HG03135 (cell line): ENCODE data around the gene RBPJ.
"Not testable (repeated sequence)": the region's sequence is repeated elsewhere in the genome, so short reads cannot be mapped to it uniquely, and the experiment has no call there.

Experiments
- ATAC-seq: cut with Tn5 transposase; IDR thresholded peaks from one replicate; pipeline ENCODE4 v1.9.1; 2021; ENCODE audit warnings: mild to moderate bottlenecking, moderate library complexity; ENCODE audit not compliant: unreplicated experiment

The RBPJ gene

GRCh38 chr4:26369132-26369531, 48.3 kb downstream of the RBPJ start:
- ATAC-seq: no peak

- ATAC-seq: no peak
Observed at GRCh38 chr4:26369581-26369980, 48.8 kb downstream of the RBPJ start.

- no peak for ATAC-seq
Observed at GRCh38 chr4:26372076-26372475, 51.3 kb downstream of the RBPJ start.

DNA sequence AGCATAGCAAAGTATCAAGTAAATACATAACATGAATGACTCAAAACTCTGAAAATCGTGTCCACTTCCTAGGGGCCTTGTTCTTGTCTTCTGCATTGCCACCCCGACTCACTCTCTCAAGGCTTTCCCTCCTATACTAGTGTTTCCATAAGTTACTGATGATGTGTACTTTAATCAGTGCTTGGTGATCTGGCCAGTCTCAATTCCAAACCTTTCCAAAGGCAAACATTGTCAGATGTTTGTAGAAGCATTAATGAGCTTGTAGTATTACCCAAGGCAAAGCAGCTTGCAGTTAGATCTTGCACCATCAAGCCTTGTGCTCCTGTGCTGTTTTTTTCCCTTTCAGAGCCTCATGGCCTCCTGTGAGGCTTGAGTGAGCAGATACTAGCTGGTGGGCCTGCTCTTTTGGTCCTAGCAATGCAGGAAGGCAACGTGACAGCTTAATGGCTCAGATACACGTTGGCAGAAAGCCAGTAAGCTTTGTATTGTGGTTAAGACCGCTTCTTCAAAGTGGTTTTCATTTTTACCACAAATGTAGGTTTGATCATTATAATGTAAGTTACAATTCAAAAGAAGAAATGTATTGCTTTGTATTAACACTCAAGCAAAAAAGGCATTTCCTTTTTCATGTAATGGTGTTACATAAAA, 51.8 kb downstream of the RBPJ start:
- peak; percentile 92 for ATAC-seq

DNA sequence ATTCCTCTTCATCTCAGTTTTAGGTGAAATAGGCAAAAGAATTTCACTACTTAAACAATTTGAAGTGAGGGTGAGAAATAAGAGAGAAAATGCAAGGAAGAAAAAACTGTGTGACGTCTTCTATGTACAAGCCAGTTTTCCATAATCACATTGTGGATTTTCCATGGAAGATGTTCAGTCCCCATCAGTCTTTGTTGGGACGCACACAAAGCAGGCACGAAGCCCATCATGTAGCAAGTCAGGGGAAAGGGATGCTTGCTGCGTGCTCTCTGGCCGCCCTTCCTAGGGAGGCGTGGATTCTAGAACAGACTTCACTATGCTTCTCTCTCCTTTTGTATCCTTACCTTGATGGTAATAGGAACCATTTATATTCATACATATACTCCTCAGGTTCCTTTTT, 54.7 kb downstream of the RBPJ start:
- ATAC-seq: no peak

GRCh38 chr4:26377328-26378311, 56.8 kb downstream of the RBPJ start:
- no peak for ATAC-seq

DNA sequence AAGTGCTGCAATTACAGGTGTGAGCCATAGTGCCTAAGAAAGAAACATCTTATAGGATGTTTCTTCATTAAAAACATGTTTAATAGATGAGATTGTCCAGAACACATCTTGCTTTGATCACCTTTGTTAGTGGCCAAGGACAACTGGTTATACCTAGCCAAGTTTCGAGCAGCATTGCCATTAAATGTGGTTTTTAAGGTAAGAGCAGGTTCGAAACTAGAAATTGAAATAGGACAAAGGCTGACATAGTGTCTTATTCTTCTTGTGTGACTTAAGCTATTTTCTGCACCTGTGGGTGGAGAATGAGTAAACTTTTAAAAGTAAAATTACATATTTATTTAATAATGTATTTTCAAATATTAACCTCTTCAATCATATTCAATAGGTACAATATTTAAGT, 59.0 kb downstream of the RBPJ start:
- ATAC-seq: no peak

DNA sequence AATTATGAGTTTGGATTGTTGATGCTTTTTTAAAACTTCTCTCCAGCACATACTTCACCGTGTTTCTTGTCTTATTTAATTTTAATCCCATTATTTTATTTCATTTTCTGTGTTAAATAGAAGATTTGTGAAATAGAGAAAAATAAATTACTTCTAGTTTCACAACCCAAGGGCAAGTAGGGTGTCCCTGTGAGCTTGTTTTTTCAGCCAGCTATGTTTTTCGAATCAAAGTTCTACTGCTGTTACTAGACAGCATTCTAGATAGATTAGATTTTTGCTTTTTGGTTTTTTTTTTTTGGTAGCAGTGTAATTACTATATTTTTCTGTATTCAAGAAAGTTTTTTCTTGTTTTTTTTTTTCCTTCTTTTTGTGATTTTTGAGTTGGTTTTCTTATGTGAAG, 59.9 kb downstream of the RBPJ start:
- ATAC-seq: no peak

GRCh38 chr4:26384380-26385057, 63.7 kb downstream of the RBPJ start:
- ATAC-seq: no peak

- ATAC-seq: no peak
Observed at GRCh38 chr4:26385690-26386089, 64.9 kb downstream of the RBPJ start.

DNA sequence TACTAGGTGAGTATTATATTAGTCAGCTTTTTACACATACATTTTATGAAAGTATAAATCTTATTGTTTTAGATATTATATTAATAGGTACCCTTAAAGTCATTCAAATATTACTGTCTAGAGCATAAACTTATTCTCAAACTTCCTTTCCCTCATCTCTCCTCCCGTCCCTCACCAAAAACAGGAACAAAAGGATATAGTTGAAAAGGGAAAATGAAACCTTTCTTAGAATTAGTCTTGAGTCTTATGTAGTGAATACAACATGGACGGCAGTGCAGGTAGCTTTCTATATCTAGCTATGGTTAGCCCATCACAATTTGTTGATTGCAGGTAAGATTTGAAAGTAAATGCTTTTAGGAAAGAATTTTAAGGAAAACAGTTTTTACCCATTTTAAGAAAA, 65.6 kb downstream of the RBPJ start:
- no peak for ATAC-seq

GRCh38 chr4:26388671-26389070, 67.9 kb downstream of the RBPJ start:
- no peak for ATAC-seq

DNA sequence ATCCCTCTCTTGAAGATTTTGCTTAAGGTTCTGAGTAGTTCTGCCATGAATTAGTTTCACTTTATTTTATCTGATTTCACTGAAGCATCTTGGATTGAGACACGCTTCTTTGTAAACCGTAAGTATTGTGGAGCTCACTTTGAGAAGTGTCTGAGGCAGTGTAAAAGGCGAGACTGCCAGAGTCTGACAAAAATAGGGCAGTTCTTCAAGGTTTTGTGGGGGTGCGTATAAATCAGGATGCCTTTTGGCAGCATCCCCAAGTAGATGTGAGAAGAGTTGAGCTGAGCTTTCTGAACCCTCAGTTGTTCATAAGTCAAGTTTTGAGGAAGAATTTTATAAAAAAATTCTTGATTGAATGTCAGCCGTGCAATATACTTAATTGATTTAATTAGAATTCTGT, 76.3 kb downstream of the RBPJ start:
- ATAC-seq: no peak

GRCh38 chr4:26400132-26400531, 79.3 kb downstream of the RBPJ start:
- ATAC-seq: no peak

DNA sequence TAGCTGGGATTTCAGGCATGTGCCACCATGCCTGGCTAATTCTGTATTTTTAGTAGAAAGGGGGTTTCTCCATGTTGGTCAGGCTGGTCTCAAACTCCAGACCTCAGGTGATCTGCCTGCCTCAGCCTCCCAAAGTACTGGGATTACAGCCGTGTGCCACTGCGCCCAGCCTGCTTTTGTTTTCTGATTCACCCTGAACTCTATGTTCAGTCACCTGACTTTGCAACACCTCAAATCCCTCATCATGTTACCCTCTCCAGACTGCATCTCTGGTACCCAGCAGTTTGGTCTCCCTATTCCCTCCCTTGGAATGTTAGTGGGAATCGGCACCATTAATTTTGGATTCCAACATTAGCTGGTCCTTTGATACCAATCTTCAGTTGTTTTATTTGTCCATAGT, 81.2 kb downstream of the RBPJ start:
- not testable (repeated sequence) for ATAC-seq

GRCh38 chr4:26402458-26402857, 81.6 kb downstream of the RBPJ start:
- no peak for ATAC-seq

DNA sequence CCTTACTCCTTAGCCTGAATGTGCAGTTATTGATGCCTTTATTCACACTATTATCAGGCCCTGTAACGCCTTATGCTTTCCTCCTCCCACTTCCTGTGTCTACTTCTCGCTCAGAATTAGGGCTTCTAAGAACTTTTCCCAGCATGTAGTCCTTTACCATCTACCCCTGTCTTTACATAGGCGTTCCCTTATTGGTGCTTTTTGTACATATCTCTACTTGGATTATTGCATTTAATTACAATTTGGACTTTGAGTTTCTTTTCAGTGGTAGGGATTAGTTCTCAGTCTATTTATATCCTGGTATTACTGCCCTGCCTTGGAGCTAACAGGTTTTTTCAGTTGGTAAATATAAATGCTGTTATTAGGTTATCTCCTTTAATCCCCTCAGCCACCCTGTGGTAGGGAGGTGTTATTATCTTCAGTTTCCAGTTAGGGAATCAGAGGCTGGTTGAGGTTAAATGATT, 84.0 kb downstream of the RBPJ start:
- ATAC-seq: no peak

DNA sequence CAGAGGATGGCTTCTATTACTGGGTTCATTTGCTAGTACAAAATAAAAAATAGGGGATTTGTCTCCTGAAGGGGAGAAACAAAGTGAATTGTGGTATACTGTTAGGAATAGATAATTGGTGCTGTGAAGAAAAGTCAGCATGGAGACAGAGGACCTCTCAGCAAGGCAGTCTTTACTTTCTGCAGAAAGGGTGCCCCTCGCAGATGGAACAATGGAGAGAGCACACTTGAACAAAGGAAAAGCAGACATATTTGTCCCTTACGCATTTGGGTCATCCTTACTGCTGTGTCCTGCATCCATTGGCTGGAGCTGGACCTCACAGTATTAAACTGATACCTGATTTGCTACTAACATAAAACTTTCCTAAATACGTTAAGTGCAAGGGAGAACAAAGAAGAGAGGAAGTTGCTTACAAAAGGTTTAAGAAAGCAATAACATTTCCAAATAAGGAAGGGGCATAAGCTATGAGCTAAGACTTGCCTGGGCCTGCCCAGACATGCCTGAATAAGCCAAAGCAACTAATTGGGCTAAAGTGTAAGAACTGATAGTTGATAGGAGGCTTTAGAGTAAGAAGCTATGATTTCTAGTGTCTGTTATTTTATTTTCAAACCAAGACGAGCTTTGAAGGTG, 85.6 kb downstream of the RBPJ start:
- no peak for ATAC-seq

GRCh38 chr4:26407476-26407875, 86.7 kb downstream of the RBPJ start:
- ATAC-seq: no peak

- ATAC-seq: no peak
Observed at GRCh38 chr4:26410385-26411293, 89.8 kb downstream of the RBPJ start.
